MM.1S (cell line): ENCODE data around the gene PNMA5.

Experiments
- DNase-seq: peaks from one replicate; pipeline ENCODE4 v3.0.0-alpha.2; 2015
- H2AFZ ChIP-seq: fragments of 300-600 bp; sonication (generic); 2 replicates; pipeline ENCODE4 v1.6.0; 2016; ENCODE audit warnings: antibody characterized with exemption, low read length
- H3F3A ChIP-seq: fragments of 300-600 bp; sonication (generic); 2 replicates; pipeline ENCODE4 v1.6.1; 2016; ENCODE audit warnings: mild to moderate bottlenecking, antibody characterized with exemption, low read length, moderate library complexity, mixed read lengths; ENCODE audit not compliant: insufficient read depth
- H3K27ac ChIP-seq: fragments of 300-600 bp; sonication (generic); 2 replicates; pipeline ENCODE4 v1.5.1; 2016; ENCODE audit warnings: mild to moderate bottlenecking, low read length
- H3K27me3 ChIP-seq: fragments of 300-600 bp; sonication (generic); replicated peaks from 2 replicates; pipeline ENCODE4 v1.6.0; 2016; ENCODE audit warnings: low read length; ENCODE audit not compliant: insufficient read depth
- H3K36me3 ChIP-seq: fragments of 300-600 bp; sonication (generic); replicated peaks from 2 replicates; pipeline ENCODE4 v1.6.1; 2016; ENCODE audit warnings: mild to moderate bottlenecking, low read length, mixed read lengths; ENCODE audit not compliant: insufficient read depth
- H3K4me1 ChIP-seq: fragments of 300-600 bp; sonication (generic); 2 replicates; pipeline ENCODE4 v1.6.1; 2016; ENCODE audit warnings: low read length, mixed read lengths
- H3K4me2 ChIP-seq: fragments of 300-600 bp; sonication (generic); 2 replicates; pipeline ENCODE4 v1.6.0; 2016; ENCODE audit warnings: low read depth, low read length
- H3K4me3 ChIP-seq: fragments of 300-600 bp; sonication (generic); 2 replicates; pipeline ENCODE4 v1.5.1; 2016; ENCODE audit warnings: low read length, mixed read lengths
- H3K79me2 ChIP-seq: fragments of 300-600 bp; sonication (generic); 2 replicates; pipeline ENCODE4 v1.6.1; 2016; ENCODE audit warnings: mixed run types, low read length, mixed read lengths
- H3K9ac ChIP-seq: fragments of 300-600 bp; sonication (generic); 2 replicates; pipeline ENCODE4 v1.6.1; 2016; ENCODE audit warnings: low read length, mixed read lengths
- H3K9me2 ChIP-seq: fragments of 300-600 bp; sonication (generic); replicated peaks from 2 replicates; pipeline ENCODE4 v1.6.1; 2016; ENCODE audit warnings: mild to moderate bottlenecking, low read length, mixed read lengths; ENCODE audit not compliant: insufficient read depth
- H3K9me3 ChIP-seq: fragments of 300-600 bp; sonication (generic); replicated peaks from 2 replicates; pipeline ENCODE4 v1.6.1; 2016; ENCODE audit warnings: mild to moderate bottlenecking, low read length, mixed read lengths; ENCODE audit not compliant: insufficient read depth
- H4K20me1 ChIP-seq: fragments of 300-600 bp; sonication (generic); 2 replicates; pipeline ENCODE4 v1.6.1; 2016; ENCODE audit warnings: mild to moderate bottlenecking, low read length, moderate library complexity, mixed read lengths; ENCODE audit not compliant: insufficient read depth
- EZH2 ChIP-seq: fragments of 300-600 bp; sonication (generic); optimal IDR thresholded peaks from 2 replicates; pipeline ENCODE3; 2017; ENCODE audit warnings: low read depth, mild to moderate bottlenecking, antibody characterized with exemption, low read length, mixed read lengths
- EZH2phosphoT487 ChIP-seq: fragments of 300-600 bp; sonication (generic); IDR thresholded peaks from 2 replicates; pipeline ENCODE4 v1.6.1; 2018; ENCODE audit warnings: antibody characterized with exemption, low read length
- TF ChIP-seq, protein P1 (sequence below): fragments of 300-600 bp; sonication (generic); IDR thresholded peaks from 2 replicates; pipeline ENCODE4 v1.5.1; 2016; ENCODE audit warnings: antibody characterized with exemption, low read length, mixed read lengths

PNMA5 gene

DNA sequence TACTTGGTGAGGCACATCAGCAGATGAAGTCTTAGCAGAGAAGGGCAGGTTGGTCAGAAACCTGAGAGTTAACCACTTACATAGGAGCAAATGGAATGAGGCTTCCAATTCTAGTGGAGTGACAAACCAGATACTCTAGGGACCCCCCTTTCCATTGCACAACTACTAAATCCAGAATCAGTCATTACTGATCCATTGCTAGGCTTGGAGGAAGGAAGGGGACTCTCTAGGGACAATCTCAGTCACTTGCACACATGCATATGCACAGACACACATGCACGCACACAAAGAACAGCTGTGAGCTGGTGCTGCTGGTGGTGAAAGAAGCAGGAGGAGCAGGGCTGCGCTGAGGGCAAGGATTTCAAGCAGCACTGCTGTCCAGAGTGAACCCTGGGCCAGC is 25.7 kb downstream of the PNMA5 start:
- H3F3A ChIP-seq, result no peaks in the 10 kb centered on the region
- H3K4me2 ChIP-seq, result no peak overlapping the region
- no peaks in the 10 kb centered on the region for H3K79me2 ChIP-seq
- no peak for TF ChIP-seq EZH2phosphoT487
- TF ChIP-seq, protein P1, sequence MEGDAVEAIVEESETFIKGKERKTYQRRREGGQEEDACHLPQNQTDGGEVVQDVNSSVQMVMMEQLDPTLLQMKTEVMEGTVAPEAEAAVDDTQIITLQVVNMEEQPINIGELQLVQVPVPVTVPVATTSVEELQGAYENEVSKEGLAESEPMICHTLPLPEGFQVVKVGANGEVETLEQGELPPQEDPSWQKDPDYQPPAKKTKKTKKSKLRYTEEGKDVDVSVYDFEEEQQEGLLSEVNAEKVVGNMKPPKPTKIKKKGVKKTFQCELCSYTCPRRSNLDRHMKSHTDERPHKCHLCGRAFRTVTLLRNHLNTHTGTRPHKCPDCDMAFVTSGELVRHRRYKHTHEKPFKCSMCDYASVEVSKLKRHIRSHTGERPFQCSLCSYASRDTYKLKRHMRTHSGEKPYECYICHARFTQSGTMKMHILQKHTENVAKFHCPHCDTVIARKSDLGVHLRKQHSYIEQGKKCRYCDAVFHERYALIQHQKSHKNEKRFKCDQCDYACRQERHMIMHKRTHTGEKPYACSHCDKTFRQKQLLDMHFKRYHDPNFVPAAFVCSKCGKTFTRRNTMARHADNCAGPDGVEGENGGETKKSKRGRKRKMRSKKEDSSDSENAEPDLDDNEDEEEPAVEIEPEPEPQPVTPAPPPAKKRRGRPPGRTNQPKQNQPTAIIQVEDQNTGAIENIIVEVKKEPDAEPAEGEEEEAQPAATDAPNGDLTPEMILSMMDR, result no peak
- TF ChIP-seq EZH2, result no peak
- no peaks in the 10 kb centered on the region for H3K27me3 ChIP-seq
- no peaks in the 10 kb centered on the region for H3K9me3 ChIP-seq
- no peak overlapping the region for H3K4me3 ChIP-seq
- H3K9me2 ChIP-seq, result no peaks in the 10 kb centered on the region
- H3K36me3 ChIP-seq, result no peaks in the 10 kb centered on the region
- H3K4me1 ChIP-seq, result no peaks in the 10 kb centered on the region
- H2AFZ ChIP-seq, result no peak overlapping the region
- no peak for DNase-seq
- H4K20me1 ChIP-seq, result no peaks in the 10 kb centered on the region
- H3K27ac ChIP-seq, result no peak overlapping the region
- no peak overlapping the region for H3K9ac ChIP-seq

DNA sequence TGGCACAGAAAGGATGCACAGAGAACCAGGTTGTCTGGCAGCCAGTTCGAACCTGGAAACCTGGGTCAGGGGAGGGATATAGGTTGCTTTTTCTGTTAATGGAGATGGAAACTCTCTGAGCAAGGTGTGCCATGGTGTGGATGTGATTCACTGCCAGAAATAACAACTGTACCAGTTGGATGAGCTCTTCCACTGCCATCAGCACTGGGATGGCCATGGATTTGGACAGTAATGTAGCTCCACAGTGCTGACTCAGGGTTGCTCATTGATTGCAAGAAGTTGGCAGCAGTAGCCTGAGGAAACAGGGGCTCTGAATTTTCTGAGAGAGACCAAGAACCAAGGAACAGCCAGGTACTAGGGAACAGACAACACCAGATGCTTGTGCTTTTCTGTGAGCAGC is 33.8 kb downstream of the PNMA5 start:
- Histone ChIP-seq H2AFZ (no peak overlapping the region), H3K27me3 (no peaks in the 10 kb centered on the region), H4K20me1 (no peaks in the 10 kb centered on the region), H3K36me3 (no peaks in the 10 kb centered on the region), H3K4me1 (no peaks in the 10 kb centered on the region), H3K79me2 (no peaks in the 10 kb centered on the region), H3K9me2 (no peaks in the 10 kb centered on the region), H3F3A (no peaks in the 10 kb centered on the region), H3K9ac (no peak overlapping the region), H3K9me3 (no peaks in the 10 kb centered on the region), H3K4me2 (no peak overlapping the region), H3K27ac (no peak overlapping the region), H3K4me3 (no peak overlapping the region)
- no peak for DNase-seq
- TF ChIP-seq EZH2, result no peak
- TF ChIP-seq, protein P1, result no peak
- TF ChIP-seq EZH2phosphoT487, result no peak

DNA sequence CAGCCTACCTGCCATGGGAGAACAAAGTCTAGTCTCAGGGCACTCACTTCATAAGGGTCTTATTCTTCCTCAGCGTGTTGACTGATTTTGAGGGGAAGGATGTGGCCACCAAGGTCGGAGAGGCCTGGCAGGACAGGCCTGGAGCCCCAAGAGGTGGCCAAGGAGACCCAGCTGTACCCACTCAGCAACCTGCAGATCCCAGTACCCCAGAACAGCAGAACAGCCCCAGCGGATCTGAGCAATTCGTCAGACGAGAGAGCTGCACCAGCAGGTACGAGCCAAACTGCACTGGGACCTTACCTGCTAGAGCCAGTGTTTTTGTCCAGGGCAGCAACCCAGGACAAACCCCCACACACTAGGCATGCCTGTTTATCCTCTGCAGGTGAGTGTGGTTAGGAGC is 34.3 kb downstream of the PNMA5 start:
- H4K20me1 ChIP-seq, result no peaks in the 10 kb centered on the region
- H3K36me3 ChIP-seq, result no peaks in the 10 kb centered on the region
- TF ChIP-seq EZH2, result no peak
- TF ChIP-seq, protein P1, result no peak
- no peak for TF ChIP-seq EZH2phosphoT487
- H3K9me2 ChIP-seq, result no peaks in the 10 kb centered on the region
- peak overlapping the region; percentile 87; the same call in 1 of the 2 replicates for H2AFZ ChIP-seq
- H3K27me3 ChIP-seq, result no peaks in the 10 kb centered on the region
- no peaks in the 10 kb centered on the region for H3F3A ChIP-seq
- no peak overlapping the region for H3K9ac ChIP-seq
- no peak for DNase-seq
- no peak overlapping the region for H3K27ac ChIP-seq
- no peaks in the 10 kb centered on the region for H3K4me1 ChIP-seq
- H3K9me3 ChIP-seq, result no peaks in the 10 kb centered on the region
- no peak overlapping the region for H3K4me3 ChIP-seq
- H3K79me2 ChIP-seq, result no peaks in the 10 kb centered on the region
- H3K4me2 ChIP-seq, result no peak overlapping the region
